GM10266 (cell line): Measurements from ENCODE around the gene SH3RF1.

Experiments used
- DNase-seq: peaks from one replicate; pipeline ENCODE4 v3.0.0; 2012; ENCODE audit errors: extremely low spot score
- CTCF ChIP-seq: IDR thresholded peaks from 2 replicates; pipeline ENCODE4 v1.5.1; 2012; ENCODE audit warnings: mild to moderate bottlenecking, low read depth; ENCODE audit not compliant: control insufficient read depth, insufficient read depth; ENCODE audit errors: missing control alignments

SH3RF1 gene

GRCh38 chr4:169256856-169257761, 13.6 kb downstream of the SH3RF1 start:
- no peak for DNase-seq
- TF ChIP-seq CTCF, result no peak

GRCh38 chr4:169256101-169256612, 14.6 kb downstream of the SH3RF1 start:
- DNase-seq, result no peak
- no peak for TF ChIP-seq CTCF

- DNase-seq, result no peak
- no peak for TF ChIP-seq CTCF
These were observed 16.2 kb downstream of the SH3RF1 start for GRCh38 chr4:169254546-169254983.

- TF ChIP-seq CTCF, result no peak
- no peak for DNase-seq
These were observed 16.9 kb downstream of the SH3RF1 start for GRCh38 chr4:169253904-169254303.

- DNase-seq, result no peak
These were observed 17.6 kb downstream of the SH3RF1 start for GRCh38 chr4:169253113-169253671.

GRCh38 chr4:169252339-169253112, 18.2 kb downstream of the SH3RF1 start:
- no peak for TF ChIP-seq CTCF
- DNase-seq, result no peak

More at GRCh38 chr4:169253113-169253671, 17.6 kb downstream of the SH3RF1 start:
- no peak for TF ChIP-seq CTCF
